Liver (tissue), 9 donors: Measurements from ENCODE around the gene CCDC81. TPM values are rescaled to one million over a fixed set of nuclear protein-coding genes. Genes with fewer than 3 reads are reported as not detected.

Source experiments
- DNase-seq: peaks from one replicate; pipeline ENCODE4 v3.0.0-alpha.2; 2017; ENCODE audit warnings: low spot score
- H3K27ac ChIP-seq, 2 donors: one replicate each; pipeline ENCODE4 v1.7.0; 2013; ENCODE audit warnings: inconsistent platforms in 2 of 2, low read length in 2 of 2, control low read depth in 1 of 2, low read depth in 1 of 2, mild to moderate bottlenecking in 1 of 2
- H3K27me3 ChIP-seq, 4 donors: one replicate each; pipeline versions ENCODE4 v1.6.1 to v1.7.0; 2013; ENCODE audit warnings: low read length in 3 of 4, inconsistent platforms in 1 of 4, mild to moderate bottlenecking in 1 of 4, moderate library complexity in 1 of 4; ENCODE audit not compliant: control insufficient read depth in 4 of 4, insufficient read depth in 4 of 4
- H3K36me3 ChIP-seq, 4 donors: one replicate each; pipeline versions ENCODE4 v1.6.1 to v1.7.0; 2013; ENCODE audit warnings: low read length in 3 of 4, mild to moderate bottlenecking in 3 of 4, low read depth in 1 of 4, moderate library complexity in 1 of 4; ENCODE audit not compliant: control insufficient read depth in 4 of 4, insufficient read depth in 3 of 4
- H3K4me1 ChIP-seq, 4 donors: one replicate each; pipeline versions ENCODE4 v1.6.1 to v1.7.0; 2013; ENCODE audit warnings: low read length in 3 of 4, mild to moderate bottlenecking in 3 of 4, moderate library complexity in 1 of 4; ENCODE audit not compliant: control insufficient read depth in 4 of 4, insufficient read depth in 4 of 4
- H3K4me3 ChIP-seq, 3 donors: one replicate each; pipeline versions ENCODE4 v1.6.1 to v1.7.0; 2013; ENCODE audit warnings: low read length in 3 of 3, control low read depth in 1 of 3, low read depth in 1 of 3, mild to moderate bottlenecking in 1 of 3
- H3K9ac ChIP-seq, 2 donors: one replicate each; pipeline ENCODE4 v1.7.0; 2013; ENCODE audit warnings: low read length in 2 of 2, mild to moderate bottlenecking in 2 of 2, moderate library complexity in 2 of 2, control low read depth in 1 of 2, low read depth in 1 of 2
- H3K9me3 ChIP-seq, 4 donors: one replicate each; pipeline versions ENCODE4 v1.6.1 to v1.7.0; 2013; ENCODE audit warnings: low read length in 3 of 4; ENCODE audit not compliant: control insufficient read depth in 4 of 4
- EGR1 ChIP-seq, 2 donors: IDR thresholded peaks; 2 replicates each; pipeline ENCODE4 v1.6.1; 2016 to 2018; ENCODE audit warnings: antibody characterized with exemption in 2 of 2, low read depth in 2 of 2
- FOXA2 ChIP-seq: IDR thresholded peaks from 2 replicates; pipeline ENCODE4 v1.6.1; 2016; ENCODE audit warnings: antibody characterized with exemption
- GABPA ChIP-seq, 2 donors: IDR thresholded peaks in 1 of 2; conservative IDR thresholded peaks in 1 of 2; 2 replicates each; pipeline ENCODE4 v1.6.1; 2016; ENCODE audit warnings: antibody characterized with exemption in 2 of 2, mild to moderate bottlenecking in 1 of 2, moderate library complexity in 1 of 2
- HNF4A ChIP-seq, 2 donors: conservative IDR thresholded peaks; 2 replicates each; pipeline ENCODE4 v1.6.1; 2016; ENCODE audit warnings: antibody characterized with exemption in 2 of 2, mild to moderate bottlenecking in 2 of 2
- HNF4G ChIP-seq: IDR thresholded peaks from 2 replicates; pipeline ENCODE4 v1.6.1; 2016; ENCODE audit warnings: antibody characterized with exemption
- JUND ChIP-seq, 2 donors: IDR thresholded peaks; 2 replicates each; pipeline ENCODE4 v1.6.1; 2016; ENCODE audit warnings: antibody characterized with exemption in 2 of 2
- NR2F2 ChIP-seq: IDR thresholded peaks from 2 replicates; pipeline ENCODE4 v1.6.1; 2016; ENCODE audit warnings: antibody characterized with exemption
- RAD21 ChIP-seq, 2 donors: IDR thresholded peaks; 2 replicates each; pipeline ENCODE4 v1.6.1; 2016; ENCODE audit warnings: antibody characterized with exemption in 2 of 2, mild to moderate bottlenecking in 2 of 2
- RXRA ChIP-seq, 2 donors: IDR thresholded peaks; 2 replicates each; pipeline ENCODE4 v1.6.1; 2017 to 2018; ENCODE audit warnings: antibody characterized with exemption in 2 of 2, mild to moderate bottlenecking in 1 of 2
- TAF1 ChIP-seq: conservative IDR thresholded peaks from 2 replicates; pipeline ENCODE4 v1.6.1; 2016; ENCODE audit warnings: antibody characterized with exemption, mild to moderate bottlenecking
- YY1 ChIP-seq: IDR thresholded peaks from 2 replicates; pipeline ENCODE4 v1.6.1; 2016; ENCODE audit warnings: antibody characterized with exemption, mild to moderate bottlenecking
- WGBS: extraction: QIAGEN DNeasy Blood & Tissue Kit; methylation state at CpG from one replicate; pipeline ENCODE4 v1.1.7; 2013; 5-methylcytosine and 5-hydroxymethylcytosine counted together
- polyA plus RNA-seq, 2 donors: library from polyadenylated mRNA; stranded (reverse) in 1 of 2; unstranded in 1 of 2; fragments of 200-250 nt in 1 of 2; fragments of >200 nt in 1 of 2; fragmentation: Nextera tagmentation in 1 of 2; extraction: Ambion mirVana in 1 of 2; gene quantifications; one replicate each; pipeline versions ENCODE4 v1.2.1 to v1.2.3, GENCODE V29; 2013 to 2015
- total RNA-seq, 2 donors: library from RNA; depleted of rRNA; stranded (reverse); fragments of >200 nt; gene quantifications; one replicate each; pipeline ENCODE4 v1.2.3, GENCODE V29; 2014
- TF ChIP-seq, protein P1 (sequence below): IDR thresholded peaks from 2 replicates; pipeline ENCODE4 v1.6.1; 2016; ENCODE audit warnings: antibody characterized with exemption
- TF ChIP-seq, protein P2 (sequence below): IDR thresholded peaks from 2 replicates; pipeline ENCODE4 v1.6.1; 2016; ENCODE audit warnings: antibody characterized with exemption, mild to moderate bottlenecking
- TF ChIP-seq, protein P3 (sequence below): fragments of 150-350 bp; IDR thresholded peaks from 2 replicates; pipeline ENCODE4 v1.5.1; 2017; ENCODE audit warnings: improper control_type of control experiment, low read depth, low read length; ENCODE audit not compliant: missing input control
- donor health status: healthy.
- donor health status: healthy.
- donor health status: healthy.
- donor health status: healthy.
- donor health status: healthy.

The CCDC81 gene
- total and polyA plus RNA-seq, 4 donors = 0.32 to 1.1 (median 0.67) TPM; not detected in 1

DNA sequence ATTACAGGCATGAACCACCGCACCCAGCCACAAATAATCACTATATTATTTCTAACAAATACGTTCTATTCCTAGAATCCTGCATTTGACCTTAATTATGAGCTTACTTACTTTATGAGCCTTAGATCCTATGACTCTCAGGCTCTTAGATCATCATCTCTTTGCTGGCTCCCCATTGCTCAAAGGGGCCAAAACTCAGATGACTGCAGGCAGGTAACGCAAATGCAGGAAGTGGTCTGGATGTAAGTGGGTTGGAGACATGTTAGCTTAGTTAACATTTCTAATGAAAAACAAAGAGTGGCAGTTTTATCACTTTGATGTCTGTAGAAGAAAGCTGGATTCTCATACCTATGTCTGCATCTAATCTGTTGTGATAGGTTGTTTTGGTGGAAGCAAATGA is 23.4 kb downstream of the CCDC81 start:
- Histone ChIP-seq H3K4me1 (no peaks in the 10 kb centered on the region), H3K27me3 (no peaks in the 10 kb centered on the region), H3K4me3 (no peak overlapping the region), H3K9ac (no peak overlapping the region), H3K27ac (no peak overlapping the region), H3K36me3 (no peaks in the 10 kb centered on the region), H3K9me3 (no peaks in the 10 kb centered on the region)
- TF ChIP-seq TAF1 (no peak), HNF4G (no peak), RXRA (IDR thresholded peaks at IDR 0.05) (no peak), HNF4A (conservative IDR thresholded peaks at IDR 0.05) (no peak)
- TF ChIP-seq, protein P1, sequence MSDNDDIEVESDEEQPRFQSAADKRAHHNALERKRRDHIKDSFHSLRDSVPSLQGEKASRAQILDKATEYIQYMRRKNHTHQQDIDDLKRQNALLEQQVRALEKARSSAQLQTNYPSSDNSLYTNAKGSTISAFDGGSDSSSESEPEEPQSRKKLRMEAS = no peak
- TF ChIP-seq, protein P2, sequence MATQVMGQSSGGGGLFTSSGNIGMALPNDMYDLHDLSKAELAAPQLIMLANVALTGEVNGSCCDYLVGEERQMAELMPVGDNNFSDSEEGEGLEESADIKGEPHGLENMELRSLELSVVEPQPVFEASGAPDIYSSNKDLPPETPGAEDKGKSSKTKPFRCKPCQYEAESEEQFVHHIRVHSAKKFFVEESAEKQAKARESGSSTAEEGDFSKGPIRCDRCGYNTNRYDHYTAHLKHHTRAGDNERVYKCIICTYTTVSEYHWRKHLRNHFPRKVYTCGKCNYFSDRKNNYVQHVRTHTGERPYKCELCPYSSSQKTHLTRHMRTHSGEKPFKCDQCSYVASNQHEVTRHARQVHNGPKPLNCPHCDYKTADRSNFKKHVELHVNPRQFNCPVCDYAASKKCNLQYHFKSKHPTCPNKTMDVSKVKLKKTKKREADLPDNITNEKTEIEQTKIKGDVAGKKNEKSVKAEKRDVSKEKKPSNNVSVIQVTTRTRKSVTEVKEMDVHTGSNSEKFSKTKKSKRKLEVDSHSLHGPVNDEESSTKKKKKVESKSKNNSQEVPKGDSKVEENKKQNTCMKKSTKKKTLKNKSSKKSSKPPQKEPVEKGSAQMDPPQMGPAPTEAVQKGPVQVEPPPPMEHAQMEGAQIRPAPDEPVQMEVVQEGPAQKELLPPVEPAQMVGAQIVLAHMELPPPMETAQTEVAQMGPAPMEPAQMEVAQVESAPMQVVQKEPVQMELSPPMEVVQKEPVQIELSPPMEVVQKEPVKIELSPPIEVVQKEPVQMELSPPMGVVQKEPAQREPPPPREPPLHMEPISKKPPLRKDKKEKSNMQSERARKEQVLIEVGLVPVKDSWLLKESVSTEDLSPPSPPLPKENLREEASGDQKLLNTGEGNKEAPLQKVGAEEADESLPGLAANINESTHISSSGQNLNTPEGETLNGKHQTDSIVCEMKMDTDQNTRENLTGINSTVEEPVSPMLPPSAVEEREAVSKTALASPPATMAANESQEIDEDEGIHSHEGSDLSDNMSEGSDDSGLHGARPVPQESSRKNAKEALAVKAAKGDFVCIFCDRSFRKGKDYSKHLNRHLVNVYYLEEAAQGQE = no peak
- whole genome bisulfite sequencing = 98% methylated on average over 3 of the region's 3 CpGs
- no peak for DNase-seq

DNA sequence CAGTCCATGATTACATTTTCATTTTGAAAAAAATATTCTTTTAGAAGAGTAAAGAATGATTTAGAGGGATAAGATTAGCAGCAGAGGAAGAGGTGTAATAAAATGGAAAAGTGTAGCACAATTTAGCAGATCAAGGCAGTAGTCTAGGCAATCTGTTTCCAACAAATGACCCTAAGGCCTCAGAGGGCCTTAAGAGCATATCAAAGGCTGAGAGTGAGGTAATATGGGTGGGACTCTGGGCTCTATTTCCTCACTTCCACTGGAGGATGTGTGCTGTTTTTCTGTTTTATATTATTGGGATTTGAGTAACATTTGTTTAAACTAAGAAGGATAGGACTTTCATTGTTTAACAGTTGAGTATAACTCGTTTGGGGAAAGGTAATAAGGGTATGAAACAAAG is 28.8 kb downstream of the CCDC81 start:
- Histone ChIP-seq H3K36me3 (no peaks in the 10 kb centered on the region), H3K4me1 (no peaks in the 10 kb centered on the region), H3K27me3 (no peaks in the 10 kb centered on the region), H3K9ac (no peak overlapping the region), H3K27ac (no peak overlapping the region), H3K9me3 (no peaks in the 10 kb centered on the region), H3K4me3 (no peak overlapping the region)
- TF ChIP-seq, protein P1 = no peak
- TF ChIP-seq RXRA (IDR thresholded peaks at IDR 0.05) = no peak
- no peak for TF ChIP-seq EGR1 (IDR thresholded peaks at IDR 0.05; ENCODE audit: low read depth in 2 of 2)
- no peak for TF ChIP-seq HNF4A (conservative IDR thresholded peaks at IDR 0.05)
- TF ChIP-seq NR2F2 = no peak
- no peak for TF ChIP-seq TAF1
- TF ChIP-seq JUND (IDR thresholded peaks at IDR 0.05) = no peak
- TF ChIP-seq FOXA2 = no peak
- TF ChIP-seq RAD21 (IDR thresholded peaks at IDR 0.05) = no peak
- no peak for TF ChIP-seq GABPA (IDR thresholded peaks at IDR 0.05 in 1 of 2, conservative IDR thresholded peaks at IDR 0.05 in 1 of 2)
- TF ChIP-seq, protein P3, sequence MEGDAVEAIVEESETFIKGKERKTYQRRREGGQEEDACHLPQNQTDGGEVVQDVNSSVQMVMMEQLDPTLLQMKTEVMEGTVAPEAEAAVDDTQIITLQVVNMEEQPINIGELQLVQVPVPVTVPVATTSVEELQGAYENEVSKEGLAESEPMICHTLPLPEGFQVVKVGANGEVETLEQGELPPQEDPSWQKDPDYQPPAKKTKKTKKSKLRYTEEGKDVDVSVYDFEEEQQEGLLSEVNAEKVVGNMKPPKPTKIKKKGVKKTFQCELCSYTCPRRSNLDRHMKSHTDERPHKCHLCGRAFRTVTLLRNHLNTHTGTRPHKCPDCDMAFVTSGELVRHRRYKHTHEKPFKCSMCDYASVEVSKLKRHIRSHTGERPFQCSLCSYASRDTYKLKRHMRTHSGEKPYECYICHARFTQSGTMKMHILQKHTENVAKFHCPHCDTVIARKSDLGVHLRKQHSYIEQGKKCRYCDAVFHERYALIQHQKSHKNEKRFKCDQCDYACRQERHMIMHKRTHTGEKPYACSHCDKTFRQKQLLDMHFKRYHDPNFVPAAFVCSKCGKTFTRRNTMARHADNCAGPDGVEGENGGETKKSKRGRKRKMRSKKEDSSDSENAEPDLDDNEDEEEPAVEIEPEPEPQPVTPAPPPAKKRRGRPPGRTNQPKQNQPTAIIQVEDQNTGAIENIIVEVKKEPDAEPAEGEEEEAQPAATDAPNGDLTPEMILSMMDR = no peak
- no peak for DNase-seq
- 84% methylated on average over 1 of the region's 1 CpG for WGBS

DNA sequence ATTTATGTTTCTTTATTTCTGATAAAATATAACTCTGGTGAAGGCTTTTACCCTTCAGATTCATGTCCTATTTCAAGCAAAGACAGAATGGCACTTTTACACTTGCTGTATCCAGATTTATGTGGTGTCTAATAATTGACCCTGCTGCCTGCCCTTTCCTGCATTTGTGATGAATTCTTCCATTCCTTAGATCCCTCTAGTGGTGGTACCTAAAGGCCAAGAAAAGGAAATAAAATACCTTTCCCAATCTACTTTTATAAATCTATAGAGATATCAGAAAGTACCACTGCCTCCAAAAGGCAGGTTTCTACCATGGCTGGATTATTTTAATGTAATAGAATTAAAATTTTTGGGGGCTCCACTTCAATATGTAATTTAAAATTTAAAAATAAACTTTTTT is 34.2 kb downstream of the CCDC81 start:
- no peak overlapping the region for H3K4me3 ChIP-seq
- TF ChIP-seq YY1 = no peak
- TF ChIP-seq, protein P3 = peak; percentile 5
- H3K4me1 ChIP-seq = no peaks in the 10 kb centered on the region
- H3K9me3 ChIP-seq = no peaks in the 10 kb centered on the region
- no peak overlapping the region for H3K9ac ChIP-seq
- no peak overlapping the region for H3K27ac ChIP-seq
- no peaks in the 10 kb centered on the region for H3K27me3 ChIP-seq
- DNase-seq = no peak
- H3K36me3 ChIP-seq = no peaks in the 10 kb centered on the region
